WERI-Rb-1 (cell line): ENCODE results near the gene ROR2.

Experiments
- DNase-seq: peaks from one replicate; pipeline ENCODE4 v3.0.0-alpha.2; 2020
- H3K27ac ChIP-seq: fragments of 250-450 bp; sonication (Bioruptor Pico); 2 replicates; pipeline ENCODE4 v1.5.1; 2020; ENCODE audit warnings: mild to moderate bottlenecking, moderate library complexity
- H3K27me3 ChIP-seq: fragments of 250-450 bp; sonication (Bioruptor Pico); 2 replicates; pipeline ENCODE4 v1.5.1; 2021; ENCODE audit warnings: mild to moderate bottlenecking, low read depth, moderate library complexity; ENCODE audit not compliant: insufficient read depth, severe bottlenecking
- H3K36me3 ChIP-seq: fragments of 250-450 bp; sonication (Bioruptor Pico); 2 replicates; pipeline ENCODE4 v1.5.1; 2020; ENCODE audit warnings: mild to moderate bottlenecking, moderate library complexity
- H3K4me3 ChIP-seq: 2 replicates; pipeline ENCODE4 v1.5.1; 2011; ENCODE audit warnings: low read depth, mild to moderate bottlenecking, control low read depth, low read length
- H3K9me3 ChIP-seq: fragments of 250-450 bp; sonication (Bioruptor Pico); 2 replicates; pipeline ENCODE4 v1.5.1; 2021; ENCODE audit warnings: mild to moderate bottlenecking, moderate library complexity; ENCODE audit not compliant: severe bottlenecking
- CTCF ChIP-seq: IDR thresholded peaks from 2 replicates; pipeline ENCODE4 v1.5.1; 2011; ENCODE audit warnings: low read depth, mild to moderate bottlenecking, control low read depth, inconsistent platforms, low read length

The ROR2 gene

GRCh38 chr9:91923145-91923544 is 26.9 kb downstream of the ROR2 start:
- Histone ChIP-seq H3K27me3 (no peaks in the 10 kb centered on the region), H3K9me3 (no peaks in the 10 kb centered on the region), H3K27ac (no peak overlapping the region), H3K36me3 (no peaks in the 10 kb centered on the region), H3K4me3 (no peak overlapping the region)
- no peak for TF ChIP-seq CTCF
- DNase-seq = no peak

GRCh38 chr9:91921371-91921770 is 28.7 kb downstream of the ROR2 start:
- Histone ChIP-seq H3K27me3 (no peaks in the 10 kb centered on the region), H3K27ac (no peak overlapping the region), H3K4me3 (no peak overlapping the region), H3K36me3 (no peaks in the 10 kb centered on the region), H3K9me3 (no peaks in the 10 kb centered on the region)
- no peak for TF ChIP-seq CTCF
- DNase-seq = no peak

GRCh38 chr9:91920630-91921350 is 29.2 kb downstream of the ROR2 start:
- no peaks in the 10 kb centered on the region for H3K36me3 ChIP-seq

GRCh38 chr9:91919621-91920020 is 30.4 kb downstream of the ROR2 start:
- TF ChIP-seq CTCF = no peak
- H3K27ac ChIP-seq = no peak overlapping the region
- H3K27me3 ChIP-seq = no peaks in the 10 kb centered on the region
- H3K4me3 ChIP-seq = no peak overlapping the region
- no peak for DNase-seq
- H3K9me3 ChIP-seq = no peaks in the 10 kb centered on the region
- H3K36me3 ChIP-seq = no peaks in the 10 kb centered on the region

More at GRCh38 chr9:91920630-91921350, 29.2 kb downstream of the ROR2 start:
- no peak overlapping the region for H3K4me3 ChIP-seq
- TF ChIP-seq CTCF = no peak
- no peaks in the 10 kb centered on the region for H3K27me3 ChIP-seq
- H3K27ac ChIP-seq = no peak overlapping the region
- no peaks in the 10 kb centered on the region for H3K9me3 ChIP-seq
- DNase-seq = no peak

GRCh38 chr9:91917436-91917835 is 32.6 kb downstream of the ROR2 start:
- no peaks in the 10 kb centered on the region for H3K36me3 ChIP-seq
- H3K4me3 ChIP-seq = no peak overlapping the region
- H3K27me3 ChIP-seq = no peaks in the 10 kb centered on the region
- DNase-seq = no peak
- H3K27ac ChIP-seq = no peak overlapping the region
- H3K9me3 ChIP-seq = no peaks in the 10 kb centered on the region
- TF ChIP-seq CTCF = no peak

- no peak overlapping the region for H3K4me3 ChIP-seq
- H3K9me3 ChIP-seq = no peaks in the 10 kb centered on the region
- no peaks in the 10 kb centered on the region for H3K36me3 ChIP-seq
- TF ChIP-seq CTCF = no peak
- DNase-seq = no peak
- no peak overlapping the region for H3K27ac ChIP-seq
- no peaks in the 10 kb centered on the region for H3K27me3 ChIP-seq
Measured at GRCh38 chr9:91915524-91916263, 34.3 kb downstream of the ROR2 start.
